ENCODE results near the gene PSAT1. TPM values are rescaled to one million over a fixed set of nuclear protein-coding genes. Genes with fewer than 3 reads are reported as not detected.

The PSAT1 gene
- total RNA-seq, 1 donor from 2014 or later, result 15.2 TPM

- Mint-ChIP-seq H3K27ac (ENCODE audit: unreplicated experiment) (no peak overlapping the region), H3K4me1 (ENCODE audit: unreplicated experiment) (peaks cover 1% of the 10 kb centered on the region), H3K27me3 (ENCODE audit: unreplicated experiment) (peaks cover 7% of the 10 kb centered on the region), H3K9me3 (ENCODE audit: unreplicated experiment) (no peaks in the 10 kb centered on the region), H3K4me3 (ENCODE audit: unreplicated experiment) (no peak overlapping the region), H3K36me3 (ENCODE audit: low read depth, unreplicated experiment) (no peaks in the 10 kb centered on the region)
- no peak for DNase-seq (ENCODE audit: low spot score)
- TF ChIP-seq CTCF (IDR thresholded peaks at IDR 0.05; ENCODE audit: unreplicated experiment), result peak; percentile 66
These were observed 69.1 kb downstream of the PSAT1 start for GRCh38 chr9:78365748-78366697.

GRCh38 chr9:78366827-78367226, 69.9 kb downstream of the PSAT1 start:
- Mint-ChIP-seq H3K27me3 (ENCODE audit: unreplicated experiment) (peaks cover 7% of the 10 kb centered on the region), H3K27ac (ENCODE audit: unreplicated experiment) (no peak overlapping the region), H3K36me3 (ENCODE audit: low read depth, unreplicated experiment) (no peaks in the 10 kb centered on the region), H3K9me3 (ENCODE audit: unreplicated experiment) (no peaks in the 10 kb centered on the region), H3K4me3 (ENCODE audit: unreplicated experiment) (no peak overlapping the region), H3K4me1 (ENCODE audit: unreplicated experiment) (peaks cover 6% of the 10 kb centered on the region)
- no peak for DNase-seq (ENCODE audit: low spot score)
- TF ChIP-seq CTCF (IDR thresholded peaks at IDR 0.05; ENCODE audit: unreplicated experiment), result no peak

- Mint-ChIP-seq H3K27ac (ENCODE audit: unreplicated experiment) (no peak overlapping the region), H3K9me3 (ENCODE audit: unreplicated experiment) (no peaks in the 10 kb centered on the region), H3K4me3 (ENCODE audit: unreplicated experiment) (no peak overlapping the region), H3K4me1 (ENCODE audit: unreplicated experiment) (peaks cover 9% of the 10 kb centered on the region), H3K27me3 (ENCODE audit: unreplicated experiment) (peaks cover 14% of the 10 kb centered on the region), H3K36me3 (ENCODE audit: low read depth, unreplicated experiment) (no peaks in the 10 kb centered on the region)
- TF ChIP-seq CTCF (IDR thresholded peaks at IDR 0.05; ENCODE audit: unreplicated experiment), result no peak
- no peak for DNase-seq (ENCODE audit: low spot score)
These were observed 71.3 kb downstream of the PSAT1 start for GRCh38 chr9:78368236-78368635.

- no peak overlapping the region for H3K4me3 Mint-ChIP-seq (ENCODE audit: unreplicated experiment)
These were observed 72.8 kb downstream of the PSAT1 start for GRCh38 chr9:78369639-78370219.

More at GRCh38 chr9:78369639-78370219, 72.8 kb downstream of the PSAT1 start:
- Mint-ChIP-seq H3K36me3 (ENCODE audit: low read depth, unreplicated experiment) (no peaks in the 10 kb centered on the region), H3K27me3 (ENCODE audit: unreplicated experiment) (peaks cover 16% of the 10 kb centered on the region), H3K27ac (ENCODE audit: unreplicated experiment) (no peak overlapping the region), H3K4me1 (ENCODE audit: unreplicated experiment) (peaks cover 9% of the 10 kb centered on the region), H3K9me3 (ENCODE audit: unreplicated experiment) (no peaks in the 10 kb centered on the region)
- peak; percentile 93 for TF ChIP-seq CTCF (IDR thresholded peaks at IDR 0.05; ENCODE audit: unreplicated experiment)
- DNase-seq (ENCODE audit: low spot score), result peak; percentile 85
